NB4 (cell line): ENCODE data around the gene DTNBP1.

Experiments
- MYC ChIP-seq: IDR thresholded peaks from 2 replicates; pipeline ENCODE4 v1.6.1; 2011; ENCODE audit warnings: low read depth, low read length
- POLR2A ChIP-seq: IDR thresholded peaks from 2 replicates; pipeline ENCODE4 v1.6.1; 2011; ENCODE audit warnings: mild to moderate bottlenecking; ENCODE audit not compliant: insufficient read length; ENCODE audit errors: extremely low read depth
- TF ChIP-seq, protein P1 (sequence below): IDR thresholded peaks from one replicate; pipeline ENCODE4 v1.5.1; 2012; ENCODE audit warnings: low read depth, low read length
- TF ChIP-seq, protein P2 (sequence below): IDR thresholded peaks from 2 replicates; pipeline ENCODE4 v1.6.1; 2011; ENCODE audit warnings: low read depth, low read length

DNA sequence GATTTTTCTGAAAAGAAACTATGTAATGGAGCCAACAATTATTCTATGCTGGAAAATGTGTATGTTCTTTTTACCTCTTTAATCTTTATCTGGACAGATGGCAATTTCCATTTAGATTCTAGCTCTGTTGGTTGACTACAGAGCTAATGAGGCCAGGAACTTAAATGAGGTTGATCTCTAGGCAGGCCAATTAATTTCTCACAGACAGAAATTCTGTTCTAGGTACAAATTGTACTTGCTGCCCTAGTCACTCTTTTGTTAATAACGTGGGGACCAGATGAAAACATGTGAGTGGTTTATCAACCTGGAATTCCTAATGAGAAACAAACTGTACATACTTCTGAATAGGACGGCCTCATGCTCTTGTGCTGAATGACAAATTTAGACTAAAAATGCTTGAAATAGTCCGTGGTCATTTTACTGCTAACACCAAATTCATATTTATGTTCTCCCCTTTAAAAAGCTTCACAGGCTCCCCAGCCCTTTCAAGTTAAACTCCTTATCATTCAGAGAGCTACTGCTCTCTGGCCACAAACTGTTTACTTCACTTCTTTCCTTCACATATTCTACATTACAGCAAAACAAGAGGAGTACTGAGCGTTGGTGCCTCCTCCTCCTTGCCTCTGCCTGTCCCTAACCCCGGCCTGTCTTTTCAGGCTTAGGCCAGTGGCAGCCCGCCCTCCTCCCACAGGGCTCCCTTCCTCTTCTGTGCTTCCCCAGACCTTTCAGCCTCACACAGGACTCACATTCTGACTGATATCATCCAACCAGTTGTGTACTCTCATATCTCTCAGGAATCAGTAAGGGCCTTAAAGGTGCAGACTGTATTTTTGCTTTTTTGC is 41.4 kb downstream of the DTNBP1 start:
- no peak for TF ChIP-seq POLR2A
- TF ChIP-seq, protein P1, sequence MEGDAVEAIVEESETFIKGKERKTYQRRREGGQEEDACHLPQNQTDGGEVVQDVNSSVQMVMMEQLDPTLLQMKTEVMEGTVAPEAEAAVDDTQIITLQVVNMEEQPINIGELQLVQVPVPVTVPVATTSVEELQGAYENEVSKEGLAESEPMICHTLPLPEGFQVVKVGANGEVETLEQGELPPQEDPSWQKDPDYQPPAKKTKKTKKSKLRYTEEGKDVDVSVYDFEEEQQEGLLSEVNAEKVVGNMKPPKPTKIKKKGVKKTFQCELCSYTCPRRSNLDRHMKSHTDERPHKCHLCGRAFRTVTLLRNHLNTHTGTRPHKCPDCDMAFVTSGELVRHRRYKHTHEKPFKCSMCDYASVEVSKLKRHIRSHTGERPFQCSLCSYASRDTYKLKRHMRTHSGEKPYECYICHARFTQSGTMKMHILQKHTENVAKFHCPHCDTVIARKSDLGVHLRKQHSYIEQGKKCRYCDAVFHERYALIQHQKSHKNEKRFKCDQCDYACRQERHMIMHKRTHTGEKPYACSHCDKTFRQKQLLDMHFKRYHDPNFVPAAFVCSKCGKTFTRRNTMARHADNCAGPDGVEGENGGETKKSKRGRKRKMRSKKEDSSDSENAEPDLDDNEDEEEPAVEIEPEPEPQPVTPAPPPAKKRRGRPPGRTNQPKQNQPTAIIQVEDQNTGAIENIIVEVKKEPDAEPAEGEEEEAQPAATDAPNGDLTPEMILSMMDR, result no peak
- TF ChIP-seq, protein P2, sequence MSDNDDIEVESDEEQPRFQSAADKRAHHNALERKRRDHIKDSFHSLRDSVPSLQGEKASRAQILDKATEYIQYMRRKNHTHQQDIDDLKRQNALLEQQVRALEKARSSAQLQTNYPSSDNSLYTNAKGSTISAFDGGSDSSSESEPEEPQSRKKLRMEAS, result peak; percentile 52; the same call in 1 of the 2 replicates
- TF ChIP-seq MYC, result 0 out of 2 replicates have a peak, but pooled peaks have one; percentile 6
